ENCODE measurements around the gene NCAPH2. TPM values are rescaled to one million over a fixed set of nuclear protein-coding genes. Genes with fewer than 3 reads are reported as not detected.

The NCAPH2 gene
- polyA plus RNA-seq, 1 experiment, result 10.4 TPM

DNA sequence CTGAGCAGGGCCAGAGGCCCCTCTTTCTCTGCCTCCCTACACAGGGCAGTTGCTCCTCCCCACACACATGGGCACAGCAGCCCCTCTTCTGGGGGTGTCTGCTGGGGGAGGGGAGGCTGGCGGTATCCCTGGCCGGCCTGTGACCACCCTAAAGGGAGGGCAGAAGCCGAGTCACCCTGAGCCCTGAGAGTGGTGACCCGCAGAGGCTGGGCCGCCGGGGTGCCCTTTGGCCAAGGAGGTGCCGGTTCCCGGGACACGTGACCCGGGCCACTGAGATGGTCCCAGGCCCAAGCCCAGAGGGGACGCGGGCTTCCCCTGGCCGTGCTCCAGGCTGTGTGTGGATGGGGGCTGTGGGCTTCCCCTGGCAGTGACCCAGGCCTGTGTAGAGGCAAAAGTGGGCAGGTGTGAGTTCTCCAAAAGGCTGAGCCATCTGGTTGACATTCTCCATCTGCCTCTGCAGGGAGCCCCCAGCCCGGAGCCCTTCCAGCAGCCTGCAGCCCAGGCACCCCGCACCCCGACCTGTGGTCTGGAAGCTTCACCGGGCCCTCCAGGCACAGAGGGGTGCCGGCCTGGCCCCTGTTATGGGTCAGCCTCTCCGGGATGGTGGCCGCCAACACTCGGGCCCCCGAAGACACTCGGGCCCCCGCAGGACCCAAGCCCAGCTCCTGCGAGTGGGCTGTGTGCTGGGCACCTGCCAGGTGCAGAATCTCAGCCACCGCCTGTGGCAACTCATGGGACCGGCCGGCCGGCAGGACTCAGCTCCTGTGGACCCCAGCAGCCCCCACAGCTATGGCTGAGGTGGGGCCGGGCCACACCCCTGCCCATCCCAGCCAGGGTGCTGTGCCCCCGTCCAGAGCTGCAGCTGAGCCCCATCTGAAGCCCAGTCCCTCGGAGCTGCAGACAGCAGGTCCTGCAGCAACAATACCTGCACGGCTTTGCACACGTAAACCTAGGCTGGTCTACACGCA, 25.6 kb upstream of the NCAPH2 start:
- ChIA-PET CTCF (interaction anchor here (1.2 to 1.4 kb wide), 2 partner anchors 16 to 81 kb away, joined by 3 read pairs; partner anchors contain the start of gene SYCE3), POLR2A (no interaction called here)
- H3K27ac ChIP-seq (ENCODE audit: low read depth, low read length), result no peak overlapping the region
- TF ChIP-seq, protein P1, sequence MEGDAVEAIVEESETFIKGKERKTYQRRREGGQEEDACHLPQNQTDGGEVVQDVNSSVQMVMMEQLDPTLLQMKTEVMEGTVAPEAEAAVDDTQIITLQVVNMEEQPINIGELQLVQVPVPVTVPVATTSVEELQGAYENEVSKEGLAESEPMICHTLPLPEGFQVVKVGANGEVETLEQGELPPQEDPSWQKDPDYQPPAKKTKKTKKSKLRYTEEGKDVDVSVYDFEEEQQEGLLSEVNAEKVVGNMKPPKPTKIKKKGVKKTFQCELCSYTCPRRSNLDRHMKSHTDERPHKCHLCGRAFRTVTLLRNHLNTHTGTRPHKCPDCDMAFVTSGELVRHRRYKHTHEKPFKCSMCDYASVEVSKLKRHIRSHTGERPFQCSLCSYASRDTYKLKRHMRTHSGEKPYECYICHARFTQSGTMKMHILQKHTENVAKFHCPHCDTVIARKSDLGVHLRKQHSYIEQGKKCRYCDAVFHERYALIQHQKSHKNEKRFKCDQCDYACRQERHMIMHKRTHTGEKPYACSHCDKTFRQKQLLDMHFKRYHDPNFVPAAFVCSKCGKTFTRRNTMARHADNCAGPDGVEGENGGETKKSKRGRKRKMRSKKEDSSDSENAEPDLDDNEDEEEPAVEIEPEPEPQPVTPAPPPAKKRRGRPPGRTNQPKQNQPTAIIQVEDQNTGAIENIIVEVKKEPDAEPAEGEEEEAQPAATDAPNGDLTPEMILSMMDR (IDR thresholded peaks at IDR 0.05; ENCODE audit: low read depth, low read length), result no peak
- peaks cover 24% of the 10 kb centered on the region for H3K27me3 ChIP-seq (ENCODE audit: control insufficient read depth, insufficient read depth, low read length)
- peaks cover 4% of the 10 kb centered on the region; the same call in 1 of the 2 replicates for H3K9me3 ChIP-seq (ENCODE audit: control insufficient read depth, insufficient read depth, low read length)
- peak overlapping the region; percentile 69 for H3K4me3 ChIP-seq (ENCODE audit: low read depth, low read length)
- no peak for DNase-seq (ENCODE audit: low read depth, low spot score)

DNA sequence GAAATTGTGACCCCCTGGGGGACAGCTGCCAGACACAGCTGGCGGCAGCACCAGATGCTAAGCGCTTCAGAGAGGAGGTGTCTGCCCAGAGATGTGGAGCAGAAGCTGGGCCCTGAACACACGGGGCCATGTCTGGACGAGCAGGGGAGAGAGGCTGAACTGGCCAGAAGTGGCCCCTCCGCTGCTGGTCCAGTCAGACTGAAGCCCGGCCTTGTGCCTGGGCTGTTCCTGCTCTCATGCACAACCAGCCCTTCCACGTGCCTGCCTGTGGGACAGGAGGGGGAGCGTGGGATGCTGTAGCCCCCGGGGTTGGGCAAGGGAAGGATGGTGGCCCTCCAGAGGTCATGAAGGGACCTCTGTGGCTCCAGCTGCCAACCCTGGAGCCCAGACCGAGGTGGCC, 24.9 kb upstream of the NCAPH2 start:
- Histone ChIP-seq H3K27me3 (ENCODE audit: control insufficient read depth, insufficient read depth, low read length) (peaks cover 24% of the 10 kb centered on the region), H3K4me3 (ENCODE audit: low read depth, low read length) (peak overlapping the region; percentile 27), H3K27ac (ENCODE audit: low read depth, low read length) (no peak overlapping the region), H3K9me3 (ENCODE audit: control insufficient read depth, insufficient read depth, low read length) (peaks cover 4% of the 10 kb centered on the region; the same call in 1 of the 2 replicates)
- DNase-seq (ENCODE audit: low read depth, low spot score), result no peak
- CTCF ChIA-PET, result interaction anchor here (1.2 to 1.4 kb wide), 2 partner anchors 15 to 80 kb away, joined by 3 read pairs; partner anchors contain the start of gene SYCE3
- POLR2A ChIA-PET, result no interaction called here
- TF ChIP-seq, protein P1 (IDR thresholded peaks at IDR 0.05; ENCODE audit: low read depth, low read length), result no peak

GRCh38 chr22:50483556-50483955, 24.5 kb upstream of the NCAPH2 start:
- CTCF ChIA-PET, result interaction anchor here (1.4 kb wide), 1 partner anchor 15 kb away, joined by 3 read pairs; no protein-coding TSS in a partner anchor
- no peak for DNase-seq (ENCODE audit: low read depth, low spot score)
- TF ChIP-seq, protein P1 (IDR thresholded peaks at IDR 0.05; ENCODE audit: low read depth, low read length), result no peak
- H3K27ac ChIP-seq (ENCODE audit: low read depth, low read length), result no peak overlapping the region
- peaks cover 24% of the 10 kb centered on the region for H3K27me3 ChIP-seq (ENCODE audit: control insufficient read depth, insufficient read depth, low read length)
- peaks cover 4% of the 10 kb centered on the region; the same call in 1 of the 2 replicates for H3K9me3 ChIP-seq (ENCODE audit: control insufficient read depth, insufficient read depth, low read length)
- POLR2A ChIA-PET, result no interaction called here
- H3K4me3 ChIP-seq (ENCODE audit: low read depth, low read length), result no peak overlapping the region

DNA sequence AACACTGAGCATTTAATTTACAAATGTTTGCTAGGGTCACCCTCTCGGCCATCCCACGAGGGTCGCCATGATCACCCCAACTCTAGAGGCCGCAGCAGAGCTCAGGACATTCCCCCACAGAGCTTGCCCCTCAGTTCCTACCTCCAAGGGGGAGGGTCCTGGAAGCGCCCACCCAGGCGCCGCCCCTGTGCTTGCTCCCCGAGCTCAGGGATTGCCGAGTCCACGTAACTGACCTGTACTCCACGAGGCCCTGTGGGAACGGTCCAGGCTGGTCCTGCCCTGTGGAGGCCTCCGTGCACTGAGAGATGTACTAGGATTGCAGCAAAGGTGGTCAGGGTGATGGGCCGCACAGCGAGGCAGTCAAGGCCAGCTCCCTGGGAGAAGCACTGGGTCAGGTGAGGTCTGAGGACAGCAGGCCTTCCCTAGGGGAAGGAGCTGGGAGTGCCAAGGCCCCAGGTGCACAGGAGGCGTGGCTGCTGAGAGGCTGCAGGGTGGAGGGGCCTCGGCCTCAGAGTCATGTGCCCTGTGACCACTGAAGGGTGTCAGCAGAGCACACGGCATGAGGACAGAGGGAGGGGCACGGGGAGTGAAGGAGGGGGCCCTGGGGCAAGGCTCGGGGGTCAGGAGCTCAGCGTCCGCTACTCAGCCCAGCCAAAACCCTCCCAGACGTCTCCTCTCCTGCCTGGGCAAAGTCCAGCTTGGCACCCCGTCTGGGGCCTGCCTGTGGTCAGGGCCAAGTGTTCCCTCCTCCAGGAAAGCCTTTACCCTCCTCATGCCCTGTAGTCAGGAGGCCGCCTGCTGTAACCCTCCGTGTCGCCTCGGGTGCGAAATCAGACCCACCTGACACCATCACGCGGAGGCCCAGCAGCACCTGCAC, 23.8 kb upstream of the NCAPH2 start:
- CTCF ChIA-PET, result interaction anchor here (1.2 kb wide), 1 partner anchor 14 kb away, joined by 3 read pairs; no protein-coding TSS in a partner anchor

More for the DNA sequence above, 23.8 kb upstream of the NCAPH2 start:
- Histone ChIP-seq H3K27me3 (ENCODE audit: control insufficient read depth, insufficient read depth, low read length) (peaks cover 24% of the 10 kb centered on the region), H3K27ac (ENCODE audit: low read depth, low read length) (no peak overlapping the region), H3K4me3 (ENCODE audit: low read depth, low read length) (no peak overlapping the region), H3K9me3 (ENCODE audit: control insufficient read depth, insufficient read depth, low read length) (peaks cover 4% of the 10 kb centered on the region; the same call in 1 of the 2 replicates)
- TF ChIP-seq, protein P1 (IDR thresholded peaks at IDR 0.05; ENCODE audit: low read depth, low read length), result no peak
- POLR2A ChIA-PET, result interaction anchor here (0.9 kb wide), 1 partner anchor 257 kb away, joined by 5 read pairs; no protein-coding TSS in a partner anchor
- DNase-seq (ENCODE audit: low read depth, low spot score), result no peak
